ENCODE data around the gene TEK. TPM values are rescaled to one million over a fixed set of nuclear protein-coding genes. Genes with fewer than 3 reads are reported as not detected.

TEK gene
- total and polyA plus RNA-seq, 2 experiments from 2014 or later = 2.0 to 5.6 TPM

GRCh38 chr9:27154908-27155307 is 45.9 kb downstream of the TEK start:
- peak; percentile 6 for DNase-seq (ENCODE audit: low spot score)
- H3K9me3 ChIP-seq (ENCODE audit: low read depth) = no peaks in the 10 kb centered on the region
- no peaks in the 10 kb centered on the region for H3K36me3 ChIP-seq (replicated peaks; ENCODE audit: insufficient read depth, low read depth)
- H4K20me1 ChIP-seq (ENCODE audit: insufficient read depth, poor library complexity, severe bottlenecking) = no peaks in the 10 kb centered on the region
- no peak overlapping the region for H2AFZ ChIP-seq
- H3K4me2 ChIP-seq = no peak overlapping the region
- WGBS (ENCODE audit: low lambda C conversion rate, missing lambda C conversion rate) = 64% methylated on average over 5 of the region's 5 CpGs
- H3K9me2 ChIP-seq (replicated peaks; ENCODE audit: insufficient read depth) = no peaks in the 10 kb centered on the region
- no peaks in the 10 kb centered on the region for H3K79me2 ChIP-seq
- peak overlapping the region; percentile 12 for H3K27ac ChIP-seq
- peaks cover 5% of the 10 kb centered on the region for H3K4me1 ChIP-seq (ENCODE audit: insufficient read depth)
- TF ChIP-seq EZH2phosphoT487 (IDR thresholded peaks at IDR 0.05; ENCODE audit: low read depth, severe bottlenecking, unreplicated experiment) (no peak), EZH2 (IDR thresholded peaks at IDR 0.05; ENCODE audit: borderline replicate concordance) (no peak)
- TF ChIP-seq, protein P1, sequence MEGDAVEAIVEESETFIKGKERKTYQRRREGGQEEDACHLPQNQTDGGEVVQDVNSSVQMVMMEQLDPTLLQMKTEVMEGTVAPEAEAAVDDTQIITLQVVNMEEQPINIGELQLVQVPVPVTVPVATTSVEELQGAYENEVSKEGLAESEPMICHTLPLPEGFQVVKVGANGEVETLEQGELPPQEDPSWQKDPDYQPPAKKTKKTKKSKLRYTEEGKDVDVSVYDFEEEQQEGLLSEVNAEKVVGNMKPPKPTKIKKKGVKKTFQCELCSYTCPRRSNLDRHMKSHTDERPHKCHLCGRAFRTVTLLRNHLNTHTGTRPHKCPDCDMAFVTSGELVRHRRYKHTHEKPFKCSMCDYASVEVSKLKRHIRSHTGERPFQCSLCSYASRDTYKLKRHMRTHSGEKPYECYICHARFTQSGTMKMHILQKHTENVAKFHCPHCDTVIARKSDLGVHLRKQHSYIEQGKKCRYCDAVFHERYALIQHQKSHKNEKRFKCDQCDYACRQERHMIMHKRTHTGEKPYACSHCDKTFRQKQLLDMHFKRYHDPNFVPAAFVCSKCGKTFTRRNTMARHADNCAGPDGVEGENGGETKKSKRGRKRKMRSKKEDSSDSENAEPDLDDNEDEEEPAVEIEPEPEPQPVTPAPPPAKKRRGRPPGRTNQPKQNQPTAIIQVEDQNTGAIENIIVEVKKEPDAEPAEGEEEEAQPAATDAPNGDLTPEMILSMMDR (IDR thresholded peaks at IDR 0.05; ENCODE audit: poor library complexity) = no peak
- H3K27me3 ChIP-seq = no peaks in the 10 kb centered on the region
- no peak overlapping the region for H3K4me3 ChIP-seq

DNA sequence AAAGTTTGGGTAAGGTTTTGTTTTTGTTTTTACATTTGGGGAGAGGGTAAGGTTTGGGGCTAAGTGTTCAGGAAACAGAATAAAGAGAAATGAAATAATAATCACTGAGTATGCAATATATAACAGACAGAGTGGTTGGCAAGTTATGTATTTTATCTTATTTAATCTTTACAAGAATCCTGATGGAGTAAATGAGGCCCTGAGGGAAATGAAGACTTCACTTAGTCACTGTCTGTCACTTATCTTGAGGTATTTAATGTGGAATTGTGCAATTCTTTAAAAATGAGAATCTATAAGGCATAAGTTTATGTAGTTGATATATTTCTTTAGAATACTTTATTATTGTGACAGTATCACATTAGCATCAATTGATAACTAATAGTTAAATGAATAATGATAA is 48.1 kb downstream of the TEK start:
- Histone ChIP-seq H2AFZ (no peak overlapping the region), H3K36me3 (replicated peaks; ENCODE audit: insufficient read depth, low read depth) (no peaks in the 10 kb centered on the region), H3K9me2 (replicated peaks; ENCODE audit: insufficient read depth) (no peaks in the 10 kb centered on the region), H4K20me1 (ENCODE audit: insufficient read depth, poor library complexity, severe bottlenecking) (no peaks in the 10 kb centered on the region), H3K4me3 (no peak overlapping the region), H3K27ac (no peak overlapping the region), H3K4me2 (no peak overlapping the region), H3K4me1 (ENCODE audit: insufficient read depth) (no peaks in the 10 kb centered on the region), H3K27me3 (no peaks in the 10 kb centered on the region), H3K79me2 (no peaks in the 10 kb centered on the region), H3K9me3 (ENCODE audit: low read depth) (no peaks in the 10 kb centered on the region)
- no peak for DNase-seq (ENCODE audit: low spot score)
- no peak for TF ChIP-seq EZH2 (IDR thresholded peaks at IDR 0.05; ENCODE audit: borderline replicate concordance)
- TF ChIP-seq, protein P1 (IDR thresholded peaks at IDR 0.05; ENCODE audit: poor library complexity) = no peak

GRCh38 chr9:27157736-27158135 is 48.7 kb downstream of the TEK start:
- no peaks in the 10 kb centered on the region for H3K4me1 ChIP-seq (ENCODE audit: insufficient read depth)
- no peaks in the 10 kb centered on the region for H3K9me2 ChIP-seq (replicated peaks; ENCODE audit: insufficient read depth)
- H2AFZ ChIP-seq = no peak overlapping the region
- H3K9me3 ChIP-seq (ENCODE audit: low read depth) = no peaks in the 10 kb centered on the region
- H3K27ac ChIP-seq = no peak overlapping the region
- 96% methylated on average over 6 of the region's 6 CpGs for WGBS (ENCODE audit: low lambda C conversion rate, missing lambda C conversion rate)
- DNase-seq (ENCODE audit: low spot score) = no peak
- no peak overlapping the region for H3K4me2 ChIP-seq
- H3K36me3 ChIP-seq (replicated peaks; ENCODE audit: insufficient read depth, low read depth) = no peaks in the 10 kb centered on the region
- no peaks in the 10 kb centered on the region for H3K79me2 ChIP-seq
- H3K4me3 ChIP-seq = no peak overlapping the region
- H4K20me1 ChIP-seq (ENCODE audit: insufficient read depth, poor library complexity, severe bottlenecking) = no peaks in the 10 kb centered on the region
- no peak for TF ChIP-seq EZH2phosphoT487 (IDR thresholded peaks at IDR 0.05; ENCODE audit: low read depth, severe bottlenecking, unreplicated experiment)
- TF ChIP-seq, protein P1 (IDR thresholded peaks at IDR 0.05; ENCODE audit: poor library complexity) = no peak
- H3K27me3 ChIP-seq = no peaks in the 10 kb centered on the region

GRCh38 chr9:27160636-27161035 is 51.6 kb downstream of the TEK start:
- no peaks in the 10 kb centered on the region for H3K4me1 ChIP-seq (ENCODE audit: insufficient read depth)
- H3K4me3 ChIP-seq = no peak overlapping the region
- no peaks in the 10 kb centered on the region for H3K9me2 ChIP-seq (replicated peaks; ENCODE audit: insufficient read depth)
- H4K20me1 ChIP-seq (ENCODE audit: insufficient read depth, poor library complexity, severe bottlenecking) = no peaks in the 10 kb centered on the region
- TF ChIP-seq, protein P1 (IDR thresholded peaks at IDR 0.05; ENCODE audit: poor library complexity) = no peak
- TF ChIP-seq EZH2 (IDR thresholded peaks at IDR 0.05; ENCODE audit: borderline replicate concordance) (no peak), EZH2phosphoT487 (IDR thresholded peaks at IDR 0.05; ENCODE audit: low read depth, severe bottlenecking, unreplicated experiment) (no peak)
- WGBS (ENCODE audit: low lambda C conversion rate, missing lambda C conversion rate) = 88% methylated on average over 2 of the region's 2 CpGs
- no peak overlapping the region for H3K27ac ChIP-seq
- no peak overlapping the region for H2AFZ ChIP-seq
- H3K79me2 ChIP-seq = no peaks in the 10 kb centered on the region
- no peak overlapping the region for H3K4me2 ChIP-seq
- H3K36me3 ChIP-seq (replicated peaks; ENCODE audit: insufficient read depth, low read depth) = no peaks in the 10 kb centered on the region
- no peak for DNase-seq (ENCODE audit: low spot score)
- H3K9me3 ChIP-seq (ENCODE audit: low read depth) = no peaks in the 10 kb centered on the region
- H3K27me3 ChIP-seq = no peaks in the 10 kb centered on the region
